ENCODE measurements around the gene HAUS5.

Gene HAUS5

DNA sequence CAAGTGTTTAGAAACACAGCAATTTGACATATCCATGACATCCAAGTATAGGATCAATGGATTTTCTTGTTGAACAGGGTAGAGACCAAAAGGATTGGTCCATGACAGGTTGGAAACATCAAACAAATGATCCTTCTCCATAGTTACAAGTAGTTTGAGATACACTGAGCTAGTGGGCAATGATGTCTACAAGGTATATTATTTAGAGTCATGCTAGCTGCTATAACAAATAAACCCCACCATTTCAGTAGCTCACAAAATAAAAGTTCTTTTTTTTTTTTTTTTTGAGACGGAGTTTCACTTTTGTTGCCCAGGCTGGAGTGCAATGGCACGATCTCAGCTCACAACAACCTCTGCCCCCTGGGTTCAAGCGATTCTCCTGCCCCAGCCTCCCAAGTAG lies 4.9 kb upstream of the HAUS5 start:
- no peak for DNase-seq (ENCODE audit: low read depth in 2 of 2)

DNA sequence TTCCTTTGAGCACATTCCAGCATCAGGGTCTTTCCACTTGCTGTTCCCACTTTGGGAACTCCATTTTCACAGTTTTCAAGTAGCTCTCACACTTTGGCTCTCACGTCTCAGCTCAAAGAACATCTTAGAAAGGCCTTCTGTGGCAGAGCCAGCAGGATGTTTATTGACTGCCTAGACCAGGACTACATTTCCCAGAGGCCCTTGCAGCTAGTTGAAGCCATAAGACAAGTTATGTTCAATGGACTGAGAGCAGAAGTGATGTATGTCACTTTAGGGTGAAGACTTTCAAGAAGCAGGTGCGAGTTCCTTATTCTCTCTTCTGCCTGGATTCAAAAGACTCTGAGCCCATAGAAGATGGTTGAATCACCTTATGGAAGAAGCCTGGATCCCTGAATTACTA lies 4.3 kb upstream of the HAUS5 start:
- no peak for DNase-seq (ENCODE audit: low read depth in 2 of 2)

DNA sequence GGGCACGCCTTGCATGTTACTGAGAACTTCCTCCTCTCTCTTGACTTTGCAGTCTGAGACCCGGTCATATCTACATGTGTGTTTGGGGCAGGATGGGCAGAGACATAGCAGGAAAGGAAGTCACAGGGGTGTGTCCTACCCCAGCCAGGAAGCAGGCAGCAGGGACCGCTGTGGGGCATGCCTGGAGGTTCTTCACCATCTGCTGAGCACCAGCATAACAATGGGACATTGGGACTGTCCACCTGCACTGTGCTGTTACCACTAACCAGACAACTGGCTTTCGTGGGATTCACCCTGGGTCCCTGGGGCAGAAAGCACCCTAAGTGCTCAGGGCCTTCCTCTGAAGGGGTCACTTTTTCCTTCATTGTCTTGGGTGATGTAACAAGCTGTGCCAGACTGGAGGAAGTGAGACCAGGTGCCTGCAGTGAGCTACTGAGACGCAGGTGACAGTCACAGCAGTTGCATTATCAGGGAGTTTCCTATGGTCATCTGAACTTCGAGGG lies 2.6 kb upstream of the HAUS5 start:
- DNase-seq (ENCODE audit: low read depth in 2 of 2) = no peak

DNA sequence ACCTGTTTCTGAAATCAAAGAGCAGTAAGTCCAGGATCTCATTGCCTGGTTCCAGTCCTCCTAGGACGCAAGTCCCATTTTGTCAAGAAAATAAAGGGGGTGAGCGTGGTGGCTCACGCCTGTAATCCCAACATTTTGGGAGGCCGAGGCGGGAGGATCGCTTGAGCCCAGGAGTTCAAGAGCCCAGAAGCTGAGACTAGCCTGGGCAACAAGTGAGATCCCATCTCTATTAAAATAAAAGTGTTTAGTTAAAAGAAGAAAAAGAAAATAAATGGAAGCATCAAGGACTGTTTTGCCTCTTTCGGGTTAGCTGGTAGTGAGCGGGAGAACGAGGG lies 344 bp upstream of the HAUS5 start:
- no peak for DNase-seq (ENCODE audit: low read depth in 2 of 2)

DNA sequence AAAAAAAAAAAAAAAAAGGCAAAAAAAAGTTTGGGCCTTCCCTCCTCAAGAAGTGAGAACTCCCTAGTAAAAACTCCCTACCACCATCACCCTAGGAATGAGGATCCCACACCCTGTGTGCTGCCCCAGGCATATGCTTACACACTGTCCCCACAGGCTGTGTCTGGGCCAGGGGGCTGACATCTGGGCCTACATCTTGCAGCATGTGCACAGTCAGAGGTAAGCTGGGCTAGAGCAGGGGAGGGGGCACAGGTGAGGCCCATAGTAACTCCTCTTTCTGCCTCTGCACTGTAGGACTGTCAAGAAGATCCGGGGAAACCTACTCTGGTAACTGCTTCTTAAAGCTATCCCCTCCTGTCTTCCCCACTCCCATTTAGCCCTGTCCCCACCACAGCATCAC lies 1.0 kb downstream of the HAUS5 start:
- DNase-seq (ENCODE audit: low read depth in 2 of 2) = no peak

DNA sequence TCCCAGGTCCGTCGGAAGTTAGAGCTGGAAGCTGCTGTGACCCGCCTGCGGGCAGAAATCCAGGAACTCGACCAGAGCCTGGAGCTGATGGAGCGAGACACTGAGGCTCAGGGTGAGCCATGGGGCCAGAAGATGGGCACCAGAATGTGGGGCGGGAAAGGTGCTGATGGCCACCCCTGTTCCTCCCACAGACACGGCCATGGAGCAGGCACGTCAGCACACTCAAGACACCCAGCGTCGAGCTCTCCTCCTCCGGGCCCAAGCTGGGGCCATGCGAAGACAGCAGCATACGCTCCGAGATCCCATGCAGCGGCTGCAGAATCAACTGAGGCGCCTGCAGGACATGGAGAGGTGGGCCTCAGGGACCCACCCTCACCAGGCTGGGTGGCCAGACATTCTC lies 2.5 kb downstream of the HAUS5 start:
- DNase-seq (ENCODE audit: low read depth in 2 of 2) = no peak

DNA sequence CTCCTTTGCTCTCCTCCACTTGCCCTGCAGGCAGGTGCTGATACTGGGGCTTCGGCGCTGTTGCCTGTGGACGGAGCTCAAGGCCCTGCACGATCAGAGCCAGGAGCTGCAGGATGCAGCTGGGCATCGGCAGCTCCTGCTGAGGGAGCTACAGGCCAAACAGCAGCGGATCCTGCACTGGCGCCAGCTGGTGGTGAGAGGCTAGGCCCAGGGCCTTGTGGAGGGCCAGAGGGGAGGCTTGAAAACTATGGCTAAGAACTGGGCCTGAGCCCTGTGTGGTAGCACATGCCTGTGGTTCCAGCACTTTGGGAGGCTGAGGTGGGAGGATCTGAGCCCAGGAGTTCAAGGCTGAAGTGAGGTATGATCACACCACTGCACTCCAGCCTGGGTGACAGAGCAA lies 6.3 kb downstream of the HAUS5 start:
- no peak for DNase-seq (ENCODE audit: low read depth in 2 of 2)

DNA sequence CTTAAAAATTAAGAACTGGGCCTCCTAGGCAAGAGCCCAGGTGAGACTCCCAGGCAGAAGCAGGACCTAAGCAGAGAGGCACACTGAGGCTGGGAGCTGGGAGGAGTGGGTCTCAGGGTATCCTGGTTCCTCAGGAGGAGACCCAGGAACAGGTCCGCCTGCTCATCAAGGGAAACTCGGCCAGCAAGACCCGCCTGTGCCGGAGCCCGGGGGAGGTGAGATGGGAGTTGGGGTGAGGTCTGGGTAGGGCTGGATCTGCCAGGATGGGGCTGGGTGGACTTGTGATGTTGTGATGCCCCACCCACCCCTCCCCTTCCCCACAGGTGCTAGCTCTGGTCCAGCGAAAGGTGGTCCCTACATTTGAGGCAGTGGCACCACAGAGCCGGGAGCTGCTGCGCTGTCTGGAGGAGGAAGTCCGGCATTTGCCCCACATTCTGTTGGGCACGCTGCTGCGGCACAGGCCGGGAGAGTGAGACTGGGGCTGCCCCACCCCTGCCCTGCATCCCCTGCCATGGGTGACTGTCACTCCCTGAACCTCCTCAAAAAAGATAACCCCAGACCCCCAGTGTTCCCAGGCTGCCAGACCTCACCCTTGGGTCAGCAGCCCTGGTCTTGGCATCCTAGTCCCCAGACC lies 6.9 kb downstream of the HAUS5 start:
- DNase-seq (ENCODE audit: low read depth in 2 of 2) = no peak

DNA sequence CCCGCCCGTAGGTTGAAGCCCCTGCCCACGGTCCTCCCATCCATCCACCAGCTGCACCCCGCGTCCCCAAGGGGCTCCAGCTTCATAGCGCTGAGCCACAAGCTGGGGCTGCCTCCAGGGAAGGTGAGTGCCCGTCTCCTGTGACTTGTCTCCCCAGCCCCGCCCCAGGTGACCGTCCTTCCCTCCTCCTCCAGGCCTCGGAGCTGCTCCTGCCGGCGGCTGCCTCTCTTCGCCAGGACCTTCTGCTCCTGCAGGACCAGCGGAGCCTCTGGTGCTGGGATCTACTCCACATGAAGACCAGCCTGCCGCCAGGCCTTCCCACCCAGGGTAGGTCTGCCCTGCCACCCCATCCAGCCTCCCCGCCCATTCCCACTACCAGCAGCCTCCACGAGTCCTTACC lies 7.5 kb downstream of the HAUS5 start:
- no peak for DNase-seq (ENCODE audit: low read depth in 2 of 2)

DNA sequence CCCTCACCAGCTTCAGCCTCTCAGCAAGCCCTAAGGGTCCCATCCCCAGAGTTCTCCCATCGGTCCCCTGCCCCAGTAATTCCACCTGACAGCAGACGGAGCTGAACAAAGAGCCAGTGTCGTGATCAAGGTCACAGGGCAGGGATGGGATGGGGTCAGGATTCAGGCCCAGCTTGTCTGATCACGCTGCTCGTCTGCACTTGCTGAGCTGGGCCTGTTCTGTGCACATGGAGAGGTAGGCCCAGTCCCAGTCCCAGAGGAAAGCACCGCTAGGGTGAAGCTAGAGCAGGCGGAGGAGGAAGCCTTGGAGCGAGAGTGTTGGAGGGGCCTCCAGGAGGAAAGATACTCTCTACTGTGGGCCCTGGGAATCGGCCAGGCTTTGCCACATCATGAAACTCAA lies 9.2 kb downstream of the HAUS5 start:
- no peak for DNase-seq (ENCODE audit: low read depth in 2 of 2)

DNA sequence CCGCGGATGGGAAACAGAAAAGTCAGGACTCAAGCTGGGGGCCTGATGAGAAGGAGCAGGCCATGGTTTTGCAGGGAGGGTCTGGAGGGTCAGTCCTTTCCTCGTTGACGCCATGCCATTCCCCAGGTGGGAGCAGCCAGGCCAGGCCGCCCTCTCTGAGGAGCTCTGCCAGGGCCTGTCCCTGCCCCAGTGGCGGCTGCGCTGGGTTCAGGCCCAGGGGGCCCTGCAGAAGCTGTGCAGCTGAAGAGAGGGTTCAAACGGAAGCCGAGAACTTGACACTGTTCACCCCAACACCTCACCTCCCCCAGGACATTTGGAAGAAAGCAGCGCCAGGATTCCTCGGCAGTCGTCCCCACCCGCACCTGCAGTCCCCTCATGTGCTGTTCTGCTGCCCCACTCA lies 10.2 kb downstream of the HAUS5 start:
- no peak for DNase-seq (ENCODE audit: low read depth in 2 of 2)

DNA sequence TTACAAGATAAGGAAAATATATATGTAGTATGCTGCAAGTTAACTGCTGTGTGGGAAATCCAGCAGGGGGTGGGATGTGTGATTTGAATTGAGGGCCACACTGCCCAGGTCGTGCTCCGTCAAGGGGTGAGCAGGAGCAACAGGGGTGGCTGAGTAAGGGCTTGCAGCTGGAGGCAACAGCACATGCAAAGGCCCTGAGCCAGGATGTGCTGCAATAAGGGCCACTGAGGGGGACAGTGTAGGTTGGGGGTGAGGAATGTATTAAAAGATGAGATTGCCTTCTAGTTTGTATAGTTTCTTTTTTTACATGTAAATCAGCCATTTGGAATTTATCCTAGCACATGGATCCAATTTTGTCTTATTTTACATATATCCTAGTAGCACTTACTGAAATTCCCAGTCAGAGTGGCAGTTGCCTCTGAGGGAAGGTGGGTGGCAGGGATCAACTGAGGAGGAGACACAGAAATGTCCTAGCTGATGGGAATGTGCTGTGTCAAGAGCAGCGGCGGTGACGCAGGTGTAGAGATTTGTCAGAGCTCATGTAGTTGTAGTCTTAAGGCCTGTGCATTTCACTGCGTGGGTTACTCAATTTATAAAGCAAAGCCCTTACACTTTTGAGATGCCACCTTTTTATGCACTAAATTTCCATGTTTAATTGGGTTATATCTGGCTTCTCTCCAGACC lies 10.9 kb downstream of the HAUS5 start:
- no peak for DNase-seq (ENCODE audit: low read depth in 2 of 2)

DNA sequence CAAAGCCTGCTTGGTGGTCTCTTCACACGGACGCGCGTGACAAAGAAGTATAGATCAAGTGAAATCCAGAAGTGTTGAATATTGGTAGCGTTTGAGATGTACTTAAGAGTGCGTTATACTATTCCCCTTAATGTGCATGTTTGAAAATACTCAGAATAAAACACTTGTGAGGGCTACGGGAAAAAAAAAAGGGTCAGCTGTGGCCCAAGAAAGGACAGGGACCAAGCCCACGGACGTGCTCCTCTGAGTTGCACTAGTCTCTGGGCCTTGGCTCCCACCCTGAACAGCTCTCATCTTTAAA lies 15.7 kb downstream of the HAUS5 start:
- no peak for DNase-seq (ENCODE audit: low read depth in 2 of 2)

DNA sequence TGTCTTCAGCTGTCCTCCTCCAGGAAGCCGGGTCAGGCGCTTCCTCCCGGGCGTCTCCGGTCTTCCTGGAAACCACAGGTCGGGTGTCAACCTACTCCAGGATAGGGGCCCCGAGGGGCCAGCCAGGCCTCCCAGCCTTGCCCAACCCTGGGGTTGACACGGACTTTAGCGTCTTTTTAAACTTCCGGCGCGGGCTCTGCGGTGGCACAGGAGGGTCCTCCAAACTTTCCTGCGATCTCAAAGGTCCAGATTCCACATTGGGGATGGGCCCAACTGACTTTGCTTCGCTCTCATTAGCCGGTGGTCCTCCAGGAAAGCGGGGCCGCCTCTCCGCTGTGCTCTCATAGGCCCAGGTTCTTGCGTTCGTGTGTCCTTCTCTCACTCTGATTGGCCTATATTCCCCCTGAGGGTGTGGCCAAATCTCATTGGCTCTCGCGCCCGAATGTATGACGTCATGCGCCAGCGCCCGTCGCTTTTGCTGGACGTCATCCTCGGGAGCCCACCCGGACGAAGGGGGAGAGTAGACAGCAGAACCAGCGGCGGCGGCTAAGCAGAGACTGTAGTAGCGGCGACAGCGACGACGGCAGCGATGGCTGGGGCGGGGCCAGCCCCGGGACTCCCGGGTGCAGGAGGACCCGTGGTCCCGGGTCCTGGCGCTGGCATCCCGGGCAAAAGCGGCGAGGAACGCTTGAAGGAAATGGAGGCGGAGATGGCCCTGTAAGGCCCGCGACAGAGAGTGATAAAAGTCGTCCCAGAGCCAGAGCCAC lies 16.2 kb downstream of the HAUS5 start, which contains the start of gene RBM42:
Gene RBM42 (plus strand): TSS at position 472 of the 767 bp plus-strand sequence. CDS start 118 bp downstream, at position 590.
- DNase-seq (ENCODE audit: low read depth in 2 of 2) = peak; percentile 92 to 93

DNA sequence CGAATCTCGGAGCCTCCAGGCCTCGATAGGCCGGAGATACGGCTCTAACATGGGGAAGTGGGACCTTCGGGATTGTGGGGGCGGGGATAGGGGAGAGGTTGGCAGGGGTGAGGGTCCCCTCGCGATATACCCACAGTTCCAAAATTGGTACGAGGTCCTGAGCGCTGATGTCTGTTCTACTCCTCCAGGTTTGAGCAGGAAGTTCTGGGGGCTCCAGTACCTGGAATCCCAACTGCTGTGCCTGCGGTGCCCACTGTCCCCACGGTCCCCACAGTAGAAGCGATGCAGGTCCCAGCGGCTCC lies 16.7 kb downstream of the HAUS5 start:
- no peak for DNase-seq (ENCODE audit: low read depth in 2 of 2)

DNA sequence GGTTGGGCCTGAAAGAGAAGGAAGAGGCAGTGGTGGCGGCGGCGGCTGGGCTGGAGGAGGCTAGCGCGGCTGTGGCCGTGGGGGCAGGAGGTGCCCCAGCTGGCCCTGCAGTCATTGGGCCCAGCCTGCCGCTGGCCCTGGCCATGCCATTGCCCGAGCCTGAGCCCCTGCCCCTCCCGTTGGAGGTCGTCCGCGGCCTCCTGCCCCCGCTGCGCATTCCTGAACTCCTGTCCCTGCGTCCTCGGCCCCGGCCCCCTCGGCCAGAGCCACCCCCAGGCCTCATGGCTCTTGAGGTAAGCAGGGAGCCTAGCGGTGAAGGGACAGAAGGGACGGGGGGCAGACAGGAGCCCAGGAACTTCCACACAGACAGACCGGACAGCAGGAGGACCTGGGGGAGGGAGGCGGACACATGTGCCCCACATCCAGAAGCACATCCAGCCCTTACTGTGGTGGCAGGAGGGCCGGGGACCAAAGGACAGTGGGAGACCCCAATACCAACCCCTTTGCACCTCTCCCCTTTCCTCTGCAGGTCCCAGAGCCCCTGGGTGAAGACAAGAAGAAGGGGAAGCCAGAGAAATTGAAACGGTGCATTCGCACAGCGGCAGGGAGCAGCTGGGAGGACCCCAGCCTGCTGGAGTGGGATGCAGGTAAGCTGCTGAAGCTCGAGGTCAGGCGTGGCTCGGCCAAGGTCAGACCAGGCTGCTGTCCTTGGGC lies 21.3 kb downstream of the HAUS5 start:
- DNase-seq (ENCODE audit: low read depth in 2 of 2) = no peak

DNA sequence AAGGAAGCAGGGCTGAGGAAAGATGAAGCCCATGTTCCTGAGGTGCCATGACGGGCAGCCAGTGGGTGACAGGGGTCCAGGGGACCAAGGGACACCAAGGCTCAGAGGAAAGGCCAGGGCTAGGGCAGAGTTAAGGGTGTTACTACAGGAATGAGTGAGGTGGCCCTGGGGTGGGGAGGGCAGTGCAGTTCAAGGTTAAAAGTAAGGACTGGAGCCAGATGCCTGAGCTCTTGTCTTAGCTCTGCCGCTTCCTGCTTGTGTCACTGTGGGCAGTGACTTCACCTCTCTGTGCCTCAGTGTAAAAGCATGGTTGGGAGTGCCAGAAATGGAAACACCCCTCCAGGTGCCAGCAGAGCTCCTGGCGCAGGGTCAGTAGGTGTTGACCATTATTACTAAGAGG lies 24.1 kb downstream of the HAUS5 start:
- DNase-seq (ENCODE audit: low read depth in 2 of 2) = no peak

DNA sequence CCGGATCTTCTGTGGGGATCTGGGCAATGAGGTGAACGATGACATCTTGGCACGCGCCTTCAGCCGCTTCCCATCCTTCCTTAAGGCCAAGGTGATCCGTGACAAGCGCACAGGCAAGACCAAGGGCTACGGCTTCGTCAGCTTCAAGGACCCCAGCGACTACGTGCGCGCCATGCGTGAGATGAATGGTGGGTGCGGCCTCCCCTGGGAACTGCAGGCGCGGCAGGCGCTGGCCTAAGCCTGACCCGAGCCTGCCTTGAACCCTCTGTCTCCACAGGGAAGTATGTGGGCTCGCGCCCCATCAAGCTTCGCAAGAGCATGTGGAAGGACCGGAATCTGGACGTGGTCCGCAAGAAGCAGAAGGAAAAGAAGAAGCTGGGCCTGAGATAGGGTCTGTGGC lies 24.6 kb downstream of the HAUS5 start:
- no peak for DNase-seq (ENCODE audit: low read depth in 2 of 2)

DNA sequence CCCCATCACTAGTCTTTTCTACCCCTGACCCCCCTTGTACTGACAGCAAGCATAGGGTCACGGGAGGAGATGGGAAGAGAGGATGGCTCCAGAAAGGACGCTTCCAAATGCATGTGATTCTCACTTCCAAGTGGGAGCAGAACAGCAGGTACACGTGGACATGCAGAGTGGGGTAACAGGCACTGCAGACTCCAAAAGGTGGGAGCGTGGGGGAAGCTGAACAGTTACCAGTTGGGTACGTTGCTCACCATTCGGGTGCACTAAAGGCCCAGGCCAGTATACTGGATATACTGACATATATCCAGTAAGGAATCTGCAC lies 26.7 kb downstream of the HAUS5 start:
- DNase-seq (ENCODE audit: low read depth in 2 of 2) = no peak

DNA sequence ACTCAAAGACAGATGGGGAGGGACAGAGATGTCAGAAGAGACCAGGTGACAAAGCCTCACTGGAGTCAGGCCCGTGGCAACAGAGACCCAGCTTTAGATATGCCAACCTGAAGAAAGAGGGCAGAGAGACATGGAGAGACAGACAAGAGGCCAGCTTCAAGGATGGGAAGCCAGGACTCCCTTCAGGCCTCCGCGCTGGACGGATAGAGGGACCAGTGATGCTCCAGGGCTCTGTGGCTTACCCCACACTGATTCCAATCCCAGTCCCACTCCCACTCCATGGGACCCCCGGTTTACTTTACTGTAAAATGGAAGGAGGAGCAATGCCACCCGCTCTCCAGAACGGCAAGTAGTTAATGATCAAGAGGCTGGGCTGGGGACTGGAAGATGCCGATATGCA lies 27.3 kb downstream of the HAUS5 start:
- DNase-seq (ENCODE audit: low read depth in 2 of 2) = no peak

DNA sequence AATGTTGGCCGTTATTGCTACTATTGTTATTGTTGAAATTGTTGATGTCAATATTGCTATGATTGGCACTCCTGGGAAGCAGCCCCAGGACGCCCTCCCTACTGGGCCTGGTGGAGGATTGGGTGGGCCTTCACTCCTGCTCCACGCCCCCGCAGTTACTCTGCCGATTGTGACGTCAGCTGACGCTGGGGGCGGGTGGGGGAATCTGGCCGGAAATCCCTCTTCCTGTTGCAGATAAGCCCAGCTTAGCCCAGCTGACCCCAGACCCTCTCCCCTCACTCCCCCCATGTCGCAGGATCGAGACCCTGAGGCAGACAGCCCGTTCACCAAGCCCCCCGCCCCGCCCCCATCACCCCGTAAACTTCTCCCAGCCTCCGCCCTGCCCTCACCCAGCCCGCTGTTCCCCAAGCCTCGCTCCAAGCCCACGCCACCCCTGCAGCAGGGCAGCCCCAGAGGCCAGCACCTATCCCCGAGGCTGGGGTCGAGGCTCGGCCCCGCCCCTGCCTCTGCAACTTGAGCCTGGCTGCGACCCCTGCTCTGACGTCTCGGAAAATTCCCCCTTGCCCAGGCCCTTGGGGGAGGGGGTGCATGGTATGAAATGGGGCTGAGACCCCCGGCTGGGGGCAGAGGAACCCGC lies 29.1 kb downstream of the HAUS5 start, which contains the start of gene ETV2:
Gene ETV2 (plus strand): TSS at position 231 of the 637 bp plus-strand sequence. CDS start 716 bp downstream, outside the sequence.
- no peak for DNase-seq (ENCODE audit: low read depth in 2 of 2)

DNA sequence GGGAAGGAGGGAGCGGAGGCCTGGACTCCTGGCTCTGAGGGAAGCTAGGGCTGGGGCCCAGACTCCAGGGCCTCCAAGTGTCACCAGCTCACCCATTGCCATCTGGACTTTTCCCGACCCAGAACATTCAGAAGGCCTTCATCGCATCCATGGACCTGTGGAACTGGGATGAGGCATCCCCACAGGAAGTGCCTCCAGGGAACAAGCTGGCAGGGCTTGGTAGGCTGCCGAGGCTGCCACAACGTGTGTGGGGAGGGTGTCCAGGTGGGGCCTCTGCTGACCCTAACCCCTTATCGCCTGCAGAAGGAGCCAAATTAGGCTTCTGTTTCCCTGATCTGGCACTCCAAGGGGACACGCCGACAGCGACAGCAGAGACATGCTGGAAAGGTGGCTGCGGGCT lies 29.8 kb downstream of the HAUS5 start:
- DNase-seq (ENCODE audit: low read depth in 2 of 2) = no peak

Measured in activated CD4-positive, alpha-beta T cell treated with anti-CD3 and anti-CD28 coated beads for 24 hours (primary cell).